Neural cell (in vitro differentiated cells): Measurements from ENCODE around the gene MEP1B.
"Not testable (repeated sequence)": the region's sequence is repeated elsewhere in the genome, so short reads cannot be mapped to it uniquely, and the experiment has no call there.

Experiments used
- CTCF ChIP-seq: fragments of 450-650 bp; IDR thresholded peaks from 2 replicates; pipeline ENCODE4 v1.5.1; 2014; ENCODE audit warnings: antibody characterized with exemption, mild to moderate bottlenecking, moderate library complexity; ENCODE audit not compliant: poor library complexity, severe bottlenecking
- EZH2 ChIP-seq: fragments of 200-600, 300-800 bp; shearing (Covaris generic), sonication (generic); IDR thresholded peaks from 2 replicates; pipeline ENCODE4 v1.6.1; 2014; ENCODE audit warnings: antibody characterized with exemption, low read length, borderline replicate concordance, mild to moderate bottlenecking; ENCODE audit not compliant: insufficient read depth, poor library complexity, severe bottlenecking
- POLR2AphosphoS5 ChIP-seq: IDR thresholded peaks from 2 replicates; pipeline ENCODE4 v1.6.1; 2012

DNA sequence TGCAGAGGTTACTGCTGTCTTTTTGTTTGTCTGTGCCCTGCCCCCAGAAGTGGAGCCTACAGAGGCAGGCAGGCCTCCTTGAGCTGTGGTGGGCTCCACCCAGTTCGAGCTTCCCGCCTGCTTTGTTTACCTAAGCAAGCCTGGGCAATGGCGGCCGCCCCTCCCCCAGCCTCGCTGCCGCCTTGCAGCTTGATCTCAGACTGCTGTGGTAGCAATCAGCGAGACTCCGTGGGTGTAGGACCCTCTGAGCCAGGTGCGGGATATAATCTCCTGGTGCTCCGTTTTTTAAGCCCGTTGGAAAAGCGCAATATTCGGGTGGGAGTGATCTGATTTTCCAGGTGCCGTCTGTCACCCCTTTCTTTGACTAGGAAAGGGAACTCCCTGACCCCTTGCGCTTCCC is 43.5 kb downstream of the MEP1B start:
- TF ChIP-seq CTCF, EZH2, POLR2AphosphoS5: not testable (repeated sequence)
